Activated CD4-positive, alpha-beta T cell treated with anti-CD3 and anti-CD28 coated beads, Interleukin-2, amount 50 U/mL, for 48 hours (primary cell): ENCODE results near the gene RECK.

Experiments
- DNase-seq, 2 experiments: peaks; one replicate each; pipeline ENCODE4 v3.0.0-alpha.2; 2020

Gene RECK

GRCh38 chr9:36029765-36030528, 6.8 kb upstream of the RECK start:
- no peak for DNase-seq

GRCh38 chr9:36030871-36031270, 5.8 kb upstream of the RECK start:
- no peak for DNase-seq

GRCh38 chr9:36031774-36032555, 4.7 kb upstream of the RECK start:
- DNase-seq: no peak

GRCh38 chr9:36033788-36034187, 2.9 kb upstream of the RECK start:
- no peak for DNase-seq

- no peak for DNase-seq
Observed at GRCh38 chr9:36034234-36034633, 2.5 kb upstream of the RECK start.

- no peak for DNase-seq
Observed at GRCh38 chr9:36035006-36035405, 1.7 kb upstream of the RECK start.

GRCh38 chr9:36036253-36036779, 397 bp upstream of the RECK start:
- no peak for DNase-seq

GRCh38 chr9:36037549-36038122, 923 bp downstream of the RECK start:
- DNase-seq: no peak

- no peak for DNase-seq
Observed at GRCh38 chr9:36039121-36039520, 2.4 kb downstream of the RECK start.

- DNase-seq: no peak
Observed at GRCh38 chr9:36039696-36040095, 3.0 kb downstream of the RECK start.

- no peak for DNase-seq
Observed at GRCh38 chr9:36040271-36040925, 3.7 kb downstream of the RECK start.

- no peak for DNase-seq
Observed at GRCh38 chr9:36041506-36041905, 4.8 kb downstream of the RECK start.

GRCh38 chr9:36045610-36046009, 8.9 kb downstream of the RECK start:
- no peak for DNase-seq

- no peak for DNase-seq
Observed at GRCh38 chr9:36046923-36047322, 10.2 kb downstream of the RECK start.

GRCh38 chr9:36049408-36049807, 12.7 kb downstream of the RECK start:
- DNase-seq: no peak

GRCh38 chr9:36050476-36050875, 13.8 kb downstream of the RECK start:
- no peak for DNase-seq

- no peak for DNase-seq
Observed at GRCh38 chr9:36051317-36051716, 14.6 kb downstream of the RECK start.

- no peak for DNase-seq
Observed at GRCh38 chr9:36053971-36054370, 17.3 kb downstream of the RECK start.

- DNase-seq: no peak
Observed at GRCh38 chr9:36056896-36057295, 20.2 kb downstream of the RECK start.

- DNase-seq: no peak
Observed at GRCh38 chr9:36063804-36064447, 27.2 kb downstream of the RECK start.

- DNase-seq: no peak
Observed at GRCh38 chr9:36064448-36065037, 27.8 kb downstream of the RECK start.

- DNase-seq: no peak
Observed at GRCh38 chr9:36074055-36074454, 37.3 kb downstream of the RECK start.
